ENCODE measurements around the gene DOCK4. TPM values are rescaled to one million over a fixed set of nuclear protein-coding genes. Genes with fewer than 3 reads are reported as not detected.

The DOCK4 gene
- total and polyA plus RNA-seq, 7 donors = 1.8 to 12.7 (median 7.1) TPM

DNA sequence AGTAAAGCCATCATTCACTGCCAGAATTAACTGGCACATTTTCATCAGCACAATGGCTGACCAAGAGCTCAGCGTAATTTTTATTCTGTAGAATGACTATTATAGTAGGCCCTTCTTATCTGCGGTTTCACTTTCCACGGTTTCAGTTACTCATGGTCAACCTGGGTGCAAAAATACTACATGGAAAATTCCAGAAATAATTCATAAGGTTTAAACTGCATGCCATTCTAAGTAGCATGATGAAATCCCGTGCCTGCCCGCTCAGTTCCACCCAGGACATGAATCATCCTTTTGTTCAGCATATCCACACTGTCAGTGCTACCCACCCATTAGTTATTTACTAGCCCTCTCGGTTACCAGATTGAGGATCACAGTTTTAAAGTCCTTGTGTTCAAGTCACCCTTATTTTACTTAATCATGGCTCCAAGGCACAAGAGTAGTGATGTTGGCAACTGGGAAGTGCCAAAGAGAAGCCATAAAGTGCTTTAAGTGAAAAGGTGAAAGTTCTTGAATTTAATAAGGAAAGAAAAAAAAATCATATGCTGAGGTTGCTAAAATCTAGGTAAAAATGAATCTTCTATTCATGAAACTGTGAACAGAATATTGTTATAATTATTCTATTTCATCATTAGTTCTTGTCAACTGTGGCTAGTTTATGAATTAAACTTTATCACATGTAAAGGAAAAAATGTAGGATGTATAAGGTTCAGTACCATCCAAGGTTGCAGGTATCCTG lies 204.9 kb downstream of the DOCK4 start:
- intact Hi-C loops (cut with DNase I) = no loop called here
- WGBS, 3 donors = 46 to 51% (median 50%) methylated on average over 6 of the region's 6 CpGs
- DNase-seq (no peak), ATAC-seq (peak; percentile 60 to 93 (median 76))
- Histone ChIP-seq H3K36me3 (ENCODE audit: insufficient read depth in 1 of 2, low read depth in 1 of 2) (no peaks in the 10 kb centered on the region), H3K27me3 (ENCODE audit: insufficient read depth in 3 of 3, low read length in 2 of 3) (no peaks in the 10 kb centered on the region), H3K9me3 (no peaks in the 10 kb centered on the region), H3K4me3 (no peak overlapping the region), H3K4me1 (no peaks in the 10 kb centered on the region), H3K27ac (no peak overlapping the region)
- TF ChIP-seq, protein P1, sequence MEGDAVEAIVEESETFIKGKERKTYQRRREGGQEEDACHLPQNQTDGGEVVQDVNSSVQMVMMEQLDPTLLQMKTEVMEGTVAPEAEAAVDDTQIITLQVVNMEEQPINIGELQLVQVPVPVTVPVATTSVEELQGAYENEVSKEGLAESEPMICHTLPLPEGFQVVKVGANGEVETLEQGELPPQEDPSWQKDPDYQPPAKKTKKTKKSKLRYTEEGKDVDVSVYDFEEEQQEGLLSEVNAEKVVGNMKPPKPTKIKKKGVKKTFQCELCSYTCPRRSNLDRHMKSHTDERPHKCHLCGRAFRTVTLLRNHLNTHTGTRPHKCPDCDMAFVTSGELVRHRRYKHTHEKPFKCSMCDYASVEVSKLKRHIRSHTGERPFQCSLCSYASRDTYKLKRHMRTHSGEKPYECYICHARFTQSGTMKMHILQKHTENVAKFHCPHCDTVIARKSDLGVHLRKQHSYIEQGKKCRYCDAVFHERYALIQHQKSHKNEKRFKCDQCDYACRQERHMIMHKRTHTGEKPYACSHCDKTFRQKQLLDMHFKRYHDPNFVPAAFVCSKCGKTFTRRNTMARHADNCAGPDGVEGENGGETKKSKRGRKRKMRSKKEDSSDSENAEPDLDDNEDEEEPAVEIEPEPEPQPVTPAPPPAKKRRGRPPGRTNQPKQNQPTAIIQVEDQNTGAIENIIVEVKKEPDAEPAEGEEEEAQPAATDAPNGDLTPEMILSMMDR (IDR thresholded peaks at IDR 0.05) = no peak

DNA sequence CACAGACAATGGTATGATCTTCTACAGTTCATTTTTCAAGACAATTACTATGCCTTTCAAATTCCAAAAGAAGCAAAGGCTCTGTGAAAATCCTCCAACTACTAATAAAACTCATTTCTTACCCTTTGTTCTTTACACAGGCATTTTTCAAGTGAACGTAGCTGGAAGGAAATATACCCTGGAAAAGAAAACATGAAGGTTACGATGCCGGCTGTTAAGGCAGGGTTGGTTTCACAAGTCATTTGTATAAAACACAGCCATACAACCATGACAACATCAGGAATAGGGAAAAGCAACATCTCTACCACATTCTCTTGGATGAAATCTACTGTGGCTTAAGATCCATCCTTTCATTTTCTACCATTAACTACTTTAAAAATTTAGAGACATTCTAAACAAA lies 207.9 kb downstream of the DOCK4 start:
- no peak for ATAC-seq
- H3K9me3 ChIP-seq = no peaks in the 10 kb centered on the region
- H3K36me3 ChIP-seq (ENCODE audit: insufficient read depth in 1 of 2, low read depth in 1 of 2) = peaks cover 0 to 4% of the 10 kb centered on the region in 2 donors
- intact Hi-C loops (cut with DNase I) = no loop called here
- H3K27ac ChIP-seq = no peak overlapping the region
- no peaks in the 10 kb centered on the region for H3K4me1 ChIP-seq
- 77 to 82% (median 78%) methylated on average over 3 of the region's 3 CpGs for WGBS, 3 donors
- no peak overlapping the region for H3K4me3 ChIP-seq
- no peak for DNase-seq
- TF ChIP-seq, protein P1 (IDR thresholded peaks at IDR 0.05) = no peak
- no peaks in the 10 kb centered on the region for H3K27me3 ChIP-seq (ENCODE audit: insufficient read depth in 3 of 3, low read length in 2 of 3)

- Histone ChIP-seq H3K4me3 (no peak overlapping the region), H3K36me3 (ENCODE audit: insufficient read depth in 1 of 2, low read depth in 1 of 2) (peaks cover 4% of the 10 kb centered on the region in 2 donors), H3K27ac (no peak overlapping the region), H3K27me3 (ENCODE audit: insufficient read depth in 3 of 3, low read length in 2 of 3) (no peaks in the 10 kb centered on the region), H3K9me3 (no peaks in the 10 kb centered on the region), H3K4me1 (peaks cover 2% of the 10 kb centered on the region)
- TF ChIP-seq, protein P1 (IDR thresholded peaks at IDR 0.05) = no peak
- intact Hi-C loops (cut with DNase I) = no loop called here
- no peak for ATAC-seq
- no peak for DNase-seq
- 70 to 84% (median 75%) methylated on average over 1 of the region's 1 CpG for WGBS, 3 donors
Observed at GRCh38 chr7:111997546-111997945, 208.7 kb downstream of the DOCK4 start.

GRCh38 chr7:111992601-111993000 lies 213.6 kb downstream of the DOCK4 start:
- no peak for DNase-seq
- WGBS, 3 donors = 82 to 91% (median 89%) methylated on average over 4 of the region's 4 CpGs
- TF ChIP-seq, protein P1 (IDR thresholded peaks at IDR 0.05) = no peak
- Histone ChIP-seq H3K27ac (no peak overlapping the region), H3K4me1 (peaks cover 6% of the 10 kb centered on the region), H3K36me3 (ENCODE audit: insufficient read depth in 1 of 2, low read depth in 1 of 2) (peaks cover 4 to 20% of the 10 kb centered on the region in 2 donors), H3K27me3 (ENCODE audit: insufficient read depth in 3 of 3, low read length in 2 of 3) (no peaks in the 10 kb centered on the region), H3K4me3 (no peak overlapping the region), H3K9me3 (no peaks in the 10 kb centered on the region)
- intact Hi-C loops (cut with DNase I) = no loop called here
- no peak for ATAC-seq

GRCh38 chr7:111990643-111991042 lies 215.6 kb downstream of the DOCK4 start:
- intact Hi-C loops (cut with DNase I) = no loop called here
- ATAC-seq (no peak), DNase-seq (no peak)
- WGBS, 3 donors = 62 to 79% (median 67%) methylated on average over 3 of the region's 3 CpGs
- TF ChIP-seq, protein P1 (IDR thresholded peaks at IDR 0.05) = no peak
- peaks cover 8 to 29% of the 10 kb centered on the region in 2 donors for H3K36me3 ChIP-seq (ENCODE audit: insufficient read depth in 1 of 2, low read depth in 1 of 2)
- no peak overlapping the region for H3K27ac ChIP-seq
- H3K27me3 ChIP-seq (ENCODE audit: insufficient read depth in 3 of 3, low read length in 2 of 3) = no peaks in the 10 kb centered on the region
- peaks cover 6% of the 10 kb centered on the region for H3K4me1 ChIP-seq
- no peak overlapping the region for H3K4me3 ChIP-seq
- H3K9me3 ChIP-seq = no peaks in the 10 kb centered on the region

All from psoas muscle (tissue), 8 donors.